Measurements from ENCODE around the gene INAFM2.

The INAFM2 gene

GRCh38 chr15:40335938-40336743 lies 12.6 kb downstream of the INAFM2 start:
- no peak for TF ChIP-seq TSHZ2 (CRISPR knock-in tag; IDR thresholded peaks at IDR 0.05)
- no peak for TF ChIP-seq ZNF8 (CRISPR knock-in tag; IDR thresholded peaks at IDR 0.05)
- no peak for TF ChIP-seq CSRNP3 (CRISPR knock-in tag; IDR thresholded peaks at IDR 0.05)
- no peak for TF ChIP-seq TOX (CRISPR knock-in tag; IDR thresholded peaks at IDR 0.05; ENCODE audit: borderline replicate concordance)
- TF ChIP-seq BACH2 (CRISPR knock-in tag; IDR thresholded peaks at IDR 0.05; ENCODE audit: borderline replicate concordance), result no peak
- TF ChIP-seq ZNF565 (CRISPR knock-in tag; conservative IDR thresholded peaks at IDR 0.05; ENCODE audit: low read depth), result no peak
- no peak for TF ChIP-seq ZFP3 (CRISPR knock-in tag; IDR thresholded peaks at IDR 0.05)
- no peak for TF ChIP-seq OSR1 (CRISPR knock-in tag; IDR thresholded peaks at IDR 0.05)
- no peak for TF ChIP-seq ZNF70 (CRISPR knock-in tag; IDR thresholded peaks at IDR 0.05)
- no peak for ATAC-seq

GRCh38 chr15:40336744-40337122 lies 13.2 kb downstream of the INAFM2 start:
- TF ChIP-seq RARB (CRISPR knock-in tag; IDR thresholded peaks at IDR 0.05) (no peak), TSHZ2 (CRISPR knock-in tag; IDR thresholded peaks at IDR 0.05) (no peak), ISL1 (CRISPR knock-in tag; IDR thresholded peaks at IDR 0.05) (no peak), ZNF8 (CRISPR knock-in tag; IDR thresholded peaks at IDR 0.05) (no peak), ARNTL (CRISPR knock-in tag; IDR thresholded peaks at IDR 0.05; ENCODE audit: borderline replicate concordance, low read depth) (no peak), CSRNP3 (CRISPR knock-in tag; IDR thresholded peaks at IDR 0.05) (no peak), ZFP3 (CRISPR knock-in tag; IDR thresholded peaks at IDR 0.05) (no peak), CREB5 (CRISPR knock-in tag; IDR thresholded peaks at IDR 0.05; ENCODE audit: low read depth) (no peak), TOX (CRISPR knock-in tag; IDR thresholded peaks at IDR 0.05; ENCODE audit: borderline replicate concordance) (no peak), BACH2 (CRISPR knock-in tag; IDR thresholded peaks at IDR 0.05; ENCODE audit: borderline replicate concordance) (no peak), ZNF565 (CRISPR knock-in tag; conservative IDR thresholded peaks at IDR 0.05; ENCODE audit: low read depth) (no peak), CSDC2 (CRISPR knock-in tag; IDR thresholded peaks at IDR 0.05) (no peak), TCF4 (CRISPR knock-in tag; IDR thresholded peaks at IDR 0.05; ENCODE audit: borderline replicate concordance) (no peak)
- TF ChIP-seq, protein P1, sequence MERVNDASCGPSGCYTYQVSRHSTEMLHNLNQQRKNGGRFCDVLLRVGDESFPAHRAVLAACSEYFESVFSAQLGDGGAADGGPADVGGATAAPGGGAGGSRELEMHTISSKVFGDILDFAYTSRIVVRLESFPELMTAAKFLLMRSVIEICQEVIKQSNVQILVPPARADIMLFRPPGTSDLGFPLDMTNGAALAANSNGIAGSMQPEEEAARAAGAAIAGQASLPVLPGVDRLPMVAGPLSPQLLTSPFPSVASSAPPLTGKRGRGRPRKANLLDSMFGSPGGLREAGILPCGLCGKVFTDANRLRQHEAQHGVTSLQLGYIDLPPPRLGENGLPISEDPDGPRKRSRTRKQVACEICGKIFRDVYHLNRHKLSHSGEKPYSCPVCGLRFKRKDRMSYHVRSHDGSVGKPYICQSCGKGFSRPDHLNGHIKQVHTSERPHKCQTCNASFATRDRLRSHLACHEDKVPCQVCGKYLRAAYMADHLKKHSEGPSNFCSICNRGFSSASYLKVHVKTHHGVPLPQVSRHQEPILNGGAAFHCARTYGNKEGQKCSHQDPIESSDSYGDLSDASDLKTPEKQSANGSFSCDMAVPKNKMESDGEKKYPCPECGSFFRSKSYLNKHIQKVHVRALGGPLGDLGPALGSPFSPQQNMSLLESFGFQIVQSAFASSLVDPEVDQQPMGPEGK (CRISPR knock-in tag; IDR thresholded peaks at IDR 0.05; ENCODE audit: borderline replicate concordance), result no peak
- no peak for ATAC-seq
